ENCODE measurements around the gene SEC62. TPM values are rescaled to one million over a fixed set of nuclear protein-coding genes. Genes with fewer than 3 reads are reported as not detected.

Gene SEC62
- total and polyA plus RNA-seq, 2 donors from 2014 or later: 131 to 139 TPM

DNA sequence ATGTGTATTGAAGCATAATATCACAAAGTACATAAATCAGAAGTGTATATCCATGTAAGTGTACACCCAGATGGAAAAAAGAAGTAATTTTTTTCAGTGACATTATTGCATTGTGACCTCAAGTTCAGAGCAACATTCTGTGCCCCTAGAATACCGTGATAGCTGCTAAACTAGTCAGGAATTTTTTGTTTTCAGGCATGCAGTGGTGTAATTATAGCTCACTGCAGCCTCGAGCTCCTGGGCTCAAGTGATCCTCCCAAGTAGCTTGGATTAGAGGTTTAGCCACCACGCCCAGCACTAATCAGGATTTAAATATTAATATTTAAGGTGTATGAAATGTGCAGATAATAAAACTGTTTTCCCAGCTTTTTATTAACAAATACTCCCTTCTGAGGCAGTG, 25.5 kb downstream of the SEC62 start:
- intact Hi-C loops (cut with DNase I): no loop called here
- no peak overlapping the region for H3K9ac ChIP-seq (ENCODE audit: low read length in 3 of 3)

DNA sequence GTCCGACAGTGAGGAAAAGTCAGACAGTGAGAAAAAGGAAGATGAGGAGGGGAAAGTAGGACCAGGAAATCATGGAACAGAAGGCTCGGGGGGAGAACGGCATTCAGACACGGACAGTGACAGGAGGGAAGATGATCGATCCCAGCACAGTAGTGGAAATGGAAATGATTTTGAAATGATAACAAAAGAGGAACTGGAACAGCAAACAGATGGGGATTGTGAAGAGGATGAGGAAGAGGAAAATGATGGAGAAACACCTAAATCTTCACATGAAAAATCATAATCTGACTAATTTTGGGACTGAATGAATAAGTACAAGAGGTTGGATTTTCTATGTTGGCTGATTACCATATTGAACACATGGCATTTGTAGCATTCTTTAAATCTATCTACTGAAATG, 26.2 kb downstream of the SEC62 start:
- FAIRE-seq (no peak), DNase-seq (no peak)
- H3K9ac ChIP-seq (ENCODE audit: low read length in 3 of 3): no peak overlapping the region
- H3K27me3 ChIP-seq (ENCODE audit: control insufficient read depth, insufficient read depth, low read length): no peaks in the 10 kb centered on the region
- no peaks in the 10 kb centered on the region for H3K4me1 ChIP-seq (ENCODE audit: control insufficient read depth in 2 of 3, insufficient read depth in 2 of 3, low read depth in 1 of 3, low read length in 3 of 3)
- no peak overlapping the region for H3K27ac ChIP-seq (ENCODE audit: low read depth in 2 of 2, low read length in 2 of 2)
- TF ChIP-seq, protein P1, sequence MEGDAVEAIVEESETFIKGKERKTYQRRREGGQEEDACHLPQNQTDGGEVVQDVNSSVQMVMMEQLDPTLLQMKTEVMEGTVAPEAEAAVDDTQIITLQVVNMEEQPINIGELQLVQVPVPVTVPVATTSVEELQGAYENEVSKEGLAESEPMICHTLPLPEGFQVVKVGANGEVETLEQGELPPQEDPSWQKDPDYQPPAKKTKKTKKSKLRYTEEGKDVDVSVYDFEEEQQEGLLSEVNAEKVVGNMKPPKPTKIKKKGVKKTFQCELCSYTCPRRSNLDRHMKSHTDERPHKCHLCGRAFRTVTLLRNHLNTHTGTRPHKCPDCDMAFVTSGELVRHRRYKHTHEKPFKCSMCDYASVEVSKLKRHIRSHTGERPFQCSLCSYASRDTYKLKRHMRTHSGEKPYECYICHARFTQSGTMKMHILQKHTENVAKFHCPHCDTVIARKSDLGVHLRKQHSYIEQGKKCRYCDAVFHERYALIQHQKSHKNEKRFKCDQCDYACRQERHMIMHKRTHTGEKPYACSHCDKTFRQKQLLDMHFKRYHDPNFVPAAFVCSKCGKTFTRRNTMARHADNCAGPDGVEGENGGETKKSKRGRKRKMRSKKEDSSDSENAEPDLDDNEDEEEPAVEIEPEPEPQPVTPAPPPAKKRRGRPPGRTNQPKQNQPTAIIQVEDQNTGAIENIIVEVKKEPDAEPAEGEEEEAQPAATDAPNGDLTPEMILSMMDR (IDR thresholded peaks at IDR 0.05; ENCODE audit: borderline replicate concordance, extremely low read depth, insufficient read depth): no peak
- no peaks in the 10 kb centered on the region for H3K9me3 ChIP-seq (ENCODE audit: control insufficient read depth in 2 of 3, insufficient read depth in 1 of 3, low read length in 3 of 3)
- intact Hi-C loops (cut with DNase I): no loop called here
- peaks cover 4 to 21% (median 11%) of the 10 kb centered on the region in 3 donors for H3K36me3 ChIP-seq (ENCODE audit: control insufficient read depth in 2 of 3, insufficient read depth in 3 of 3, low read length in 3 of 3)
- H3K4me3 ChIP-seq (ENCODE audit: low read length in 3 of 3): no peak overlapping the region

More for the DNA sequence above, 25.5 kb downstream of the SEC62 start:
- H3K27ac ChIP-seq (ENCODE audit: low read depth in 2 of 2, low read length in 2 of 2): no peak overlapping the region
- H3K9me3 ChIP-seq (ENCODE audit: control insufficient read depth in 2 of 3, insufficient read depth in 1 of 3, low read length in 3 of 3): no peaks in the 10 kb centered on the region
- peaks cover 4 to 27% (median 11%) of the 10 kb centered on the region in 3 donors for H3K36me3 ChIP-seq (ENCODE audit: control insufficient read depth in 2 of 3, insufficient read depth in 3 of 3, low read length in 3 of 3)
- no peak overlapping the region for H3K4me3 ChIP-seq (ENCODE audit: low read length in 3 of 3)
- H3K27me3 ChIP-seq (ENCODE audit: control insufficient read depth, insufficient read depth, low read length): no peaks in the 10 kb centered on the region
- H3K4me1 ChIP-seq (ENCODE audit: control insufficient read depth in 2 of 3, insufficient read depth in 2 of 3, low read depth in 1 of 3, low read length in 3 of 3): no peaks in the 10 kb centered on the region
- no peak for DNase-seq
- TF ChIP-seq, protein P1 (IDR thresholded peaks at IDR 0.05; ENCODE audit: borderline replicate concordance, extremely low read depth, insufficient read depth): no peak
- FAIRE-seq: no peak

DNA sequence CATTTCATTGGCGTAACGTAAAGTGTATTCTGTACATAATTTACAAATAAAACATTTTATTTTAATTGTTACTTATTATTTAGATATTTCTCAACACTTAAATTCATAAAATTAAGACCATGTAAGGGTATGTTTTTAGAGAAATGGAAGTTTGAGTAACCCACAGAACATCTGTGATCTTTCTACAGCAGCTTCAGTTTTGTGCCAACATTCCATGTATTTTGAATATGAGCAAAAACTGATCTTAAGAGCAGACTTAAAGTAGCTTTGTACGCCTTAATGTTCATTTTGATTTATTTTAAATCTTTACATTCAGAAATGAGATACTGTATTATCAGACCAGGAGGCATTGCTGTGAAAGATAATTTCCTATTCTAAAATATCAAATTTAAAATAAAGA, 27.2 kb downstream of the SEC62 start:
- peaks cover 4 to 21% (median 11%) of the 10 kb centered on the region in 3 donors for H3K36me3 ChIP-seq (ENCODE audit: control insufficient read depth in 2 of 3, insufficient read depth in 3 of 3, low read length in 3 of 3)
- no peak overlapping the region for H3K27ac ChIP-seq (ENCODE audit: low read depth in 2 of 2, low read length in 2 of 2)
- TF ChIP-seq, protein P1 (IDR thresholded peaks at IDR 0.05; ENCODE audit: borderline replicate concordance, extremely low read depth, insufficient read depth): no peak
- H3K9me3 ChIP-seq (ENCODE audit: control insufficient read depth in 2 of 3, insufficient read depth in 1 of 3, low read length in 3 of 3): no peaks in the 10 kb centered on the region
- DNase-seq: no peak
- H3K4me1 ChIP-seq (ENCODE audit: control insufficient read depth in 2 of 3, insufficient read depth in 2 of 3, low read depth in 1 of 3, low read length in 3 of 3): no peaks in the 10 kb centered on the region
- FAIRE-seq: no peak
- H3K27me3 ChIP-seq (ENCODE audit: control insufficient read depth, insufficient read depth, low read length): no peaks in the 10 kb centered on the region
- no peak overlapping the region for H3K9ac ChIP-seq (ENCODE audit: low read length in 3 of 3)
- no peak overlapping the region for H3K4me3 ChIP-seq (ENCODE audit: low read length in 3 of 3)
- intact Hi-C loops (cut with DNase I): no loop called here

DNA sequence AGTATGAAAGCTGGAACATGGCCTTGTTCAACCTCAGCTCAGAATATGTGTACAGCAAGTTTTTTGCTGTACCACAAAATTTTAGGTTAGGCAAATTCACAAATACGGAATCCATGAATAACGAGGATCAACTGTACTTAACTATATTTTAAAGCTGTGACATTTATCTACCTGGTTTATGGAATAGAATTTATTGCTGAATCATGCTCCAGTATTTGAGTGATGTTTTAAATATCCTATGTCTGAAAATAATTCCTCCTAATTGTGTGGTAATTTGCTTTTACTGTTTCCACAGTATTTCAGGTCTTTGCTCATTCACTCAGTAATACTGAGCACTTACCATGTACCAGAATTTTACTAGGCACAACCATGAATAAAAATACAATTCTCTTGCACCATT, 29.5 kb downstream of the SEC62 start:
- FAIRE-seq (no peak), DNase-seq (no peak)
- Histone ChIP-seq H3K4me3 (ENCODE audit: low read length in 3 of 3) (no peak overlapping the region), H3K36me3 (ENCODE audit: control insufficient read depth in 2 of 3, insufficient read depth in 3 of 3, low read length in 3 of 3) (peaks cover 2 to 15% (median 8%) of the 10 kb centered on the region in 3 donors), H3K4me1 (ENCODE audit: control insufficient read depth in 2 of 3, insufficient read depth in 2 of 3, low read depth in 1 of 3, low read length in 3 of 3) (no peaks in the 10 kb centered on the region), H3K27ac (ENCODE audit: low read depth in 2 of 2, low read length in 2 of 2) (no peak overlapping the region), H3K9ac (ENCODE audit: low read length in 3 of 3) (no peak overlapping the region), H3K9me3 (ENCODE audit: control insufficient read depth in 2 of 3, insufficient read depth in 1 of 3, low read length in 3 of 3) (no peaks in the 10 kb centered on the region), H3K27me3 (ENCODE audit: control insufficient read depth, insufficient read depth, low read length) (no peaks in the 10 kb centered on the region)
- TF ChIP-seq, protein P1 (IDR thresholded peaks at IDR 0.05; ENCODE audit: borderline replicate concordance, extremely low read depth, insufficient read depth): no peak
- intact Hi-C loops (cut with DNase I): no loop called here

All from kidney (tissue), 14 donors.